NCI-H2227 (cell line): ENCODE measurements around the gene CCDC196.

Source experiments
- DNase-seq: peaks from one replicate; lab custom pipeline; 2025; ENCODE audit not compliant: unreplicated experiment; lab: John Stamatoyannopoulos, UW

CCDC196 gene, protein sequence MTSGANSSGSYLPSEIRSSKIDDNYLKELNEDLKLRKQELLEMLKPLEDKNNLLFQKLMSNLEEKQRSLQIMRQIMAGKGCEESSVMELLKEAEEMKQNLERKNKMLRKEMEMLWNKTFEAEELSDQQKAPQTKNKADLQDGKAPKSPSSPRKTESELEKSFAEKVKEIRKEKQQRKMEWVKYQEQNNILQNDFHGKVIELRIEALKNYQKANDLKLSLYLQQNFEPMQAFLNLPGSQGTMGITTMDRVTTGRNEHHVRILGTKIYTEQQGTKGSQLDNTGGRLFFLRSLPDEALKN

DNA sequence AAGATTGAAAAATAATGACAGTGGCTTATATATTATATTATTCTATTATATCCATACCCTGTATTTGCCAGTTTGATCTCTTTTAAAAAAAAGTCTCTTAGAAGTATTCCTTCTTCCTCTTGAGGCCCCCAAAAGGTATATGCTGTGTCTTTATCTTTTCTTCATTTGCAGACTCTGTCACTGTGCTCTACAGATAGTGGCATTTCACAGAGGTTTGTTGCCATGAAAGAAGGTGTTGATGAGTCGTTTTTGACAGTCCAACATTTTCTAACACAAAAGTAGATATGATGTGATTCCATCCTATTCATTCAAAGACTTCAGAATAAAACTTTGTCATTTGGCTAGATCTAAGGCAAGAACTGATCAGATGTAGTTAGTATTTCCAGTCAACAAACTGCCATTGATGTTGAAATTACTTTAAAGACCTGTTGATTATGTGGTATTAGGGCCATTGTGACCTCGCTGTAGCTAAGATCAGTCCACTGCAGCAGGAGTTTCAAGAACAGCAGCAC lies at the start of gene CCDC196:
Gene CCDC196, plus strand, starts transcription at position 462 of the 512 bp plus-strand sequence. CDS start 132 bp downstream, outside the sequence.
- DNase-seq = no peak

DNA sequence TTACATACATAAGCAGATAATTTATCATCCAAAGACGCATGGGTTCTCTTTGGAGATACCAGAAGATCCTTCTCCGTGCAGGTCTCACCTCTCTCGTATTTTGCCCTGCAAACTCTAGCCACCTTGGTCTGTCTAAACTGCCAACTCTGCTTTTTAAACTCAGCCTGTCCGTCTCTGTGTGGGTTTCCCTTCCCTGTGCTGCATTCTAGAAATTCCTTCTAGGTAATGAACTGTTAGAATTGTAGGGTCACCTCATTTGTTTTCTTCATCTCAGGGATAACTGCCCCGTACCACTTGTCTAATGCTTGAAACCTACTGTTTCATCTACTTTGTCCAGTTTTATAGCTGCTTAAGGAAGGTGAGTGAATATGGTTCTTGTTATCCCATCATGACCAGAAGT lies 45.4 kb upstream of the CCDC196 start:
- no peak for DNase-seq

DNA sequence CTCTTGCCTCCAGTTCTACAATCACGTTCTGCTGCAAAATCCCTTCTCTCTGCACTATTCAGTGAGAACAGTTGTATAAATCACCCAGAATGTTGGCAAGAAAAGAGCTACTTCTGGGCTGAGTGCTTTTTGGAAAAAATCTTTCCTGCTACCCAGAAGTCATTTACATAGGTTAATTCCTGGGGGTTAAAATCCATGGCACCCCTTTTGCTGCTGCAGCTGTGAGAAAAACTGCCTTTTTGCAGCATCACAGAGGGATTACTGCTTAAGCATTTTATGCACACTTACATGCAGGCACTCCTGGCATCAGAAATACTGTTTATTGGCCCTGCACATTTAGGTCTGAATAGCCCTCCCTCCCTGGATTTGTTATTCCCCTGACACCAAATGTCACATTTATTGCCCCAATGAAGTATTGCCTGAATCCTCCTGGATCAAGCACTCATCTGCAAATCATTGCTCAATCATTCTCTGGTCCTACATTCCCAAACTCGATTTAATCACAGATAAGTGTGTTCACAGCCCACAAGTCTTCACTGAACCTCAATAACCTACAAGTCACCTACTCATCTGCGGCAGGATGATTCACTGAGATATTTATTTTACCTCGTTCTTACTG lies 43.1 kb upstream of the CCDC196 start:
- DNase-seq = no peak

DNA sequence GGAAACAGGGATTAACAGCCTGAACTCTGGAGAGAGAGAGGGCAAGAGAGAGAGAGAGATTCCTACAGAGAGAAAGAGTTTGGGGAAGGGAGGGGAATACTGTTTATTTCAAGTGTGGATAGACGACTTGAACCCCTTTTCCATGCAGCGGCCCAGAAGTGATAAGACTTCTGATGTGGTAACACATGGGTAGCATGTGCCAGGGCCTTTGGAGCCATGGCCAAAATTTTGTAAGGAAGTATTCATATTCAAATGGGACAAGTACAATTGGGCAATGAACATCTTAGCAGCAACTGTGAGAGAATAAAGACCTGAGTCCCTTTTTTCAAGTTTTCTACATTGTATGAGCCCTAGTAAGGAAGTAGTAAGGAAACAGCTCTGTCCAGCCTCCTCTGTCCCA lies 42.4 kb upstream of the CCDC196 start:
- DNase-seq = no peak

DNA sequence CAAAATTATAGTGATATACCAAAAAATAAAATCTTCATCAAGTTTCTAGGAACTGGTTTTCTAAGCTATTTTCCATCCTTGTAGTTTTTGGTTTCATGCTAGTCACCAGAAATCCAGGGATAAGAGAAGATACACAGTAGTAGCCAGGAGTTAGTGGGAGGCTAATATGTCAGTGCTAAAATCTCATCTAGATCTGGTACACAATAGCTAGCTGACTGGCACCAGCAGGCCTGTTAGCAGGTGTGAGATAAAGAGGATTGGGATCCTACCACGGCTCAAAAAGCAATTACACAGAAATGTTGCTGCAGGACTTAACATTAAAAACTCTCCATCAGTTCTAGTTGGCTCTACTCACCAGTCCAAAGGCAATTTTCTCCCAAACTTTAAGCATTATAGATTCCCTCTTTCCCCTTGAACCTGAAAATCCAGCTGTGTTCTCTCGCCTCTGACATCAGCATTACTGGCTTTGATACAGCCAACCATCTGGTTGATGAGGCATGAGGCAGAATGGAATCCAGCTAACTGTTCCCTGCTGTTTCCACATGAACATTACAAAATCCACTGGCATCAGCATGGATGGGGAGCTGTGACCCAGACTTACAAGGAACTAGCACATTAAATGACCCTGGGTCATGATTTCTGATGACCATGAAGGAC lies 41.8 kb upstream of the CCDC196 start:
- DNase-seq = no peak

DNA sequence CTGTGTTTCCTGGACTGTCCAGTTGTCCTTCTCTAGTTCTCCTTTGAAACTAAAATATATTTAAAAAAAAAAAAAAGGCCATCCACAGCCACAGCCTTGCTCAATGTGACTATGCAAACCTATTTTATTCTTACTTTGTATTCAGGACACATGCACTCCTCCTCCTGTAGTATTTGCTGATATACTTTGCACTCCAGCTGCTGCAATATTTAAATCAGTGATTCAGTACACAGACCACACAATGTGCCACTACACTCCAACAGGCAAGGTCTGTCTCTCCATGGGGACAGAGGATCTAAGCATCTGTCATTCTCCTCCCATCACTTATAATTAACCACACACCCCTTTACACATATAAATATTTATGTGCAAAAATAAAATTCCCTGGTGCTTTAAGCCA lies 40.2 kb upstream of the CCDC196 start:
- DNase-seq = no peak

DNA sequence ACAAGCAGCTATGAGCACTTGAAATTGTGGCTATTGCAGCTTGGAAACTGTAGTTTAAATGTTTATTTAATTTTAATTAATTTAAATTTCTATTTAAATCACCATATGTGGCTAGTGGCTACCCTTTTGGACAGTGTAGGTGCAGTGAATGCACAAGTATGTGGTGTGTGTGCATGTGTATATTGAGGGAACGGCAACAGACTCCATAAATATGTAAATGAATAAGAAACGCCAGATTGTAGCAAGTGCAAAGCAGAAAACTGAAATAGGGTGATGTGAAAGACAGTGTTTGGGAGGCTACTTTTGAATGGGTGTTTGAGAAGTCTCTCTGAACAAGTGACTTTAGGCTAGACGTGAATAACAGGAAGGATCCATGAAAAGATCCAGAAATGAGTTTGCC lies 32.7 kb upstream of the CCDC196 start:
- no peak for DNase-seq

DNA sequence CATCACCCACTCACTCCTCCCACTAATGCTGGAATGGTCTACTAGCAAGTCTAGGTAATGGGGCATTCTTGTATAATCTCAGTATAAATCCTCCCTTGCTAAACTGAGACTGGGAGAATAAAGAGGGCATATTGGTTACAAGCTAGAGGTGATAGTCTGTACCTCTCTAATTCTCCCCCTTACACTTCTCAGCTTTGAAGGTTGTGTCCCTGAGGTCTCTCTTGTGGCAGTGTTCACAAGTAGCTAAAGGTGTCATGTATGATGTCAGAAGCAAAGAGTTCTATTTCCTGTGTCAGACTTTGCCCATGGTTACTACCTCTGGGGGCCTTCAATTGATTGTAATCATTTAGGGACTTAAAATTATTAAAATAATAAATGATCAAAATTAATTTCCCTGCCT lies 26.6 kb upstream of the CCDC196 start:
- no peak for DNase-seq

DNA sequence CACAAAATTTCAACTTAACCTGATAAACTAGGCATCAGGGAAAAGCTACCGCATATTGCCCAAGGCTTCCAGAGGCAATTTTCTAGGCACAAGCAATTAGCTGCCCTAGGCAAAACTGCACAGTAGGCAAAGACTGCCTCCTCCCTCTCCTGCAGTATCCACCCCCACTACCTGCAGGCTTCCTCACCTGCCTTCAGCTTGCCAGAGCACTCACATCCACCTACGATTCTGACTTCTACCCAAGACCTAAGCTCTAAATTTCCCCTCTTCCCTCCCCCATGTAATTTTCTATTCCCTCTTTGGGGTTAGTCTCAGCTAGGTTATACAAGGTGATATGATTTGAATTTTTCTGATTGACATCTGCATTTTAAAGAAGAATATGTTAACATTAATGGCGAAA lies 21.9 kb upstream of the CCDC196 start:
- DNase-seq = no peak

DNA sequence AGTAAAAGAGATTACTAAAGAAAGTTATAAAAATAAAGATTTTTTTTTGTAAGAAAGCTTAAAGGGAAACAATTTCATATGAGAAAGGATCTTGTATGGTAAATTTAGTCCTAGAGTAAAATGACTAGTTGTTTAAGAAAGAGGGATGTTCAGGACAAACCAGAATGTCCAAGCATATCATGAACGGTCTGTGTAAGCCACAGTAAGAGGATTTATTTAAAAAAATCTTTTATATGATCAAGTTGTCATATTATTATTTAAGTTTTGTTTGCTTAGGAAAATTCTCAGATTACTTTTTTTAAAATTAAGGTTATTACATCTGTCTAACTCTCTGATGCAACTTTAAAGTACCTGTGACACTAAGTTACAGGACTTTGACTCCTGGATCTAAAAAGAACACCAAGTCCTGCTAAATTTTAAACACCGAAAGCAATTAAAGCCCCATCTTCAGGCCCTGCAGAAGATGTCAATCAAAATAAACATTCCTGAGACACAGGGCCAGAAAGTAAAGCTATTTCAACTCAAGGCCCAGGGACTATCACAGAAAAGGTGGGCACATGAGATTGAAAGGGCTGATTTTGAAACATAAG lies 17.3 kb upstream of the CCDC196 start:
- DNase-seq = no peak

DNA sequence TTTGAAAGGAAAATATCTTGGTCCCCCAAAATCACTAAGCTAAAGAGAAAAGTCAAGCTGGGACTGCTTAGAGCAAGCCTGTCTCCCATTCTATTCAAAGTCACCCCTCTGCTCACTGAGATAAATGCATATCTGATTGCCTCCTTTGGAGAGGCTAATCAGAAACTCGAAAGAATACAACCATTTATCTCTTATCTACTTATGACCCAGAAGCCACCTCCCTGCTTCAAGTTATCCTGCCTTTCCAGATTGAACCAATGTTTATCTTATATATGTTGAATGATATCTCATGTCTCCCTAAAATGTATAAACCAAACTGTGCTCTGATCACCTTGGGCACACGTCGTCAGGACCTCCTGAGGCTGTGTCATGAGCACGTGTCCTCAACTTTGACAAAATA lies 14.6 kb upstream of the CCDC196 start:
- DNase-seq = no peak

DNA sequence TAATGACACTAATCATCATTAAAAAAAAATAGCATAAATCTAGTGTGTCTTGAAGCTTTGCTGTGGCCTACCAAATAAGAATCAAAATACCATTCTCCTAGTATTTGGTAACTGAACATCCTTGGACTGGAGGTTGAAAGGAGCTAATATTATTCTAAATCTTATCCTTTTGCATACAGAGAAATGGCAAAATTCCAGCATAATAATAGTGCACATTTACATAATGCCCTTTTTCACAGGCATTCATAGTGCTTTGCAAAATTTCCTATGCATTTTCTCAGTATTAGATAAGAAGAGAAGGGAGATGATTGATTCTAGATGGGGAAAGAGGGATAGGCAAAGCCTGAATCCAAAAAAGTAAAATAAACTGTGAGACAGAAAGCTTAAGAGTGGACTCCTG lies 13.9 kb upstream of the CCDC196 start:
- DNase-seq = no peak

DNA sequence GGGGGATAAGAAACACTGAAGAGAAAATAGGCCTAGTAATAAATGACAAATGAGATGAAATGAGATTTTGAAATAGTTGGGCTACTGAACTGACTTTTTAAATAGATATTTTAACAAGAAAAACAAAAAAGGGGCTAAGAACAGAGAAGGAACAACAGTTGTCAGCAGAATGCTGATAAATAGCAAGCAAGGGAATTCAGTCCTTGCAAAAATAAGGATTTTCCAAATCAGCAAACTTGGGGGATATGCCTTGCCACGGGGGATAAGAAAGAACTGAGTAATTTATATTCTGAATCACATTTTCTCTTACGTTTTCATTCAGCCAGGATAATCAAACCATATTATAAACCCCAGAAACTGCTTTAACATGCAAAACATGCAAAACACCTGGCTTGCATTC lies 12.9 kb upstream of the CCDC196 start:
- no peak for DNase-seq

DNA sequence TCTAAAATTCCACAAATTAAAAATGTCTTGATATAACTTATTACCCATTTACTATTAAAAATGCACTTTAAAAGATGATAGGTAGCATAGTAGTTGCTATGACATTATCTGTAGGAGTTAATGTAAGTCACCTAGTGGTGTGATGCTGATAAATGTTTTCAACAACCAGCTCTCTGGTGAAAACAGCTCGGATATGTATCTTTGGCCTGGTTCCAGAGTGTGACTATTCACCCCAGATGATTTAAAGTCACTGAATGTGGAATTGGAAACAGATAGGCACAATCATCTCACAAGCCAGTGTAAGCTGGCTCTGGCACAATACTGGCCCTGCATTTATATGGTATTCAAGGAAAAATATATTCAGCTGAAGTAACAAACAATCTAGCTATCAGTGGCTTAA lies 9.2 kb upstream of the CCDC196 start:
- no peak for DNase-seq

DNA sequence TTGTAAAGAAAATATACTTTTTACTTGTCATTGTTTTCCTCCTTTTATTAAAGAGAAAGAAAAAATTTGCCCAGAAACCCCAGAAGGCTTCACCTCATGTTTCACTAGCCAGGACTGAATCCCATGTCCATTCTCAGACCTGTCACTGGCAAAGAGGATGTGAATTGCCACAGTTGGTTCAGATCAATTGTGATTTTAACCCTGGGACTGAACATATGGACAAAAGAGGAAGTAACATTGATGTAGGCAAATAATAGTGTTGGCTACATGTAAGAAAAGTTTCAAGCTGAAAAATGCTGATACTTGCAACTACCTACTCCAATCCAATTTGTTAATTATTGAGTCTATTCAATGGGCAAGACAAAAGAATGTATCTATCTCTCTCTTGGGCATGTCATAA lies 8.6 kb upstream of the CCDC196 start:
- no peak for DNase-seq

DNA sequence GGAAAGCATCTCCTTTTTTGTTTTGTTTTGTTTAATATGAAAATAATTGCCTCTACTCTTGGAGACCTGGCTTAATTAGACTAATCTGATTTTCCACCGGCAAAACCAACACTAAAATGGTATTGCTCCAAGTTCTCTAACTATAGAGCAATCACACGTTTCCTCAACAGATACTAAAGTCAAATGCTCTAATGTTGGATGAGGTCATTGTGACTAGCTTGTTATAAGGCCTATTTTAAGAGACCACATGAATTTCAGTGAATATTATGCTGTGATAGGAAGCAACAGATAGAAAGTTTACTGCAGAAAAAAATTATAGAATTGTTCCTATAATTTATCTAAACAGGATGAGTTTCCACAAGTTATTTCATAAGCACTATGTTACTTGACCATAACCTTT lies 3.3 kb upstream of the CCDC196 start:
- no peak for DNase-seq

DNA sequence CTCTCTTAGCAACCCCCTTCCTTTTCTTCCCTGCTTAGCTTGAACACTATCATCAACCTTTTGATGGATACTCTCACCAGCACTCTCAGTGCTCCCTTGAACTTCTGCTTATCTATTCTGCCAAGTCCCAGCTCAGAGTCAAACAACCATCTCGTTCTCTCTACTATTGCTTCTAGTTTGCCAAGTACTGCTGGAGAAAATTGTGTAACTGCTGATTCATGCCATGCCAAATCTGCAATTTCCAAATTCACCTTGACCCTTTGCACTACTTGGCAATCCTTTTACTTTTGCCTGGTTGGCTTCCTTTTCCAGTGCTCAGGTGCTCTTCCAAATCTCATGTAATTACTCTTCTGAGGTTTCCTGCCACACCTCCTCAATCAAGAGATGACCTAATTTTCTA lies 2.8 kb upstream of the CCDC196 start:
- no peak for DNase-seq

DNA sequence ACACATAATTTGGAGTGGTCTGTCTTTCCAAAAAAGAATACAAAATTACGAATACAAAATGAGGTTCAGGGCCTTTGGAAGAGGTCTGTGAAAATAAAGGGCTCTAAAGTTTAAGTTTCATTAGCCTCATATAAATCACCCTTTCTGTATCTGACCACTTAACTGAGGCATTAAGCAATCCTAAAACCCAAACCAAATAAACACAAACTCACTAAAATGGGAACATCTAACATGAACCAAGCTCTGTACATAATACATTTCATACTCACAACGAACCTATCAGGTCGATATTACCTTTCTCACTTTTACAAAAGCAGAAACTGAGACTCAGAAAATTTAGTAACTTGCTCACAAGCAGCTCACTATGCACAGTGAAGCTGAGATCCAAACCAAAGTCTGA lies 1.1 kb upstream of the CCDC196 start:
- DNase-seq = no peak

DNA sequence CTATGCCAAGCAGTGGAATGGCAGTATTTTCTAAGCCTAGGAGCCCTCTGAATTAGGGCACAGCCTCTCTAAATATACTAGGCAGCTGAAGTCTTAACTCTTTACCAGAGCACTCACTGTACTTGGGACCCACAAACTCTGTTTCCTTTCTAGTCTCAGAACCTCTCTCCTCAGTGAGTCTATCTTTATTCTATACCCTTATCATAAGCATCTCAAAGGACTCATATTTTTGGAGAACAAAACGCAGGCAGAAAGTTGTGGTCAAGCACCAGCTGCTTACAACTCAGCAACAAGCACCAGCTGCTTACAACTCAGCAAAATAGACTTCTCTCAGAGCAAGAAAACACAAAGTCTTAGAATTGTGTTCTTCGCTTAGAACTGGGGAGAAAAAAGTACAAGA lies 993 bp downstream of the CCDC196 start:
- no peak for DNase-seq

DNA sequence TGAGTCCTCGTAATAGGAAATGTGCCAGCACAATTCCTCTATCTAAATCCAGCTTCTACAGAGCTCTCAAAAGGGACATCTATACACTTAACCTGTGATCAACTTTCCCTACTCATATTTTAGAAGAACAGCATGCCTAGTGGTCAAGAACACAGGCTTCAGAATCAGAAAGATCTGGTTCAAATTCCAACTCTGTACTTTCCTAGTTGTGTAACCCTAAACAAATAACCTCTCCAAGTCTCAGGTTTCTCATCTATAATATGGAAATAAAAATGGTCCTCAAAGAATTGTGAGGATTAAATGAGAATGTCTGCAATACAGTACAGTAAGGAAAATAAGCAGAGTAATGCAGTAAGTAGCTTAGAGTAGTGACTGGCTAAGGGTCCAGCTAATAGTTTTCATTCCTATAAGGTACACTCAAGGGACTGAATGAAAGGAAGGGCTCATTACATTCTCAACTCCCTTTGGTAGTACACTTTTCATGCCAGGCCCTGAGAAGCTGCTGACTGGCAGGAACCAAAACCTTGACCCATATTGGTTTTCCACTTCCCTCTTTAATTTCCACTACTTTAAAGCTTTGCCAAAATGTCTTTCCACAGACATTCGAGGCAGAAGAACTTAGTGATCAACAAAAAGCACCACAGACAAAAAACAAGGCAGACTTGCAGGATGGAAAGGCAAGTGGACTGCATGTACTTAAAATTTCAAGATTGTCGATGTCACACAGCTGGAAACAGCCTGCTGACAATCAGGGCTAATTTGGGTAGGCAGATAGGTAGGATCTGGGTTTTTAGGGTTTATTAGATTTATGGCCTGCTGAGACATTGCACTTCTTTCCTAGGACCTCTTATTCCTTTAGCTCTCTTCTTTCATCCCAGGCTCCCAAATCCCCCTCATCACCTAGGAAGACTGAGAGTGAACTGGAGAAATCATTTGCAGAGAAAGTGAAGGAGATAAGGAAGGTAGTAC lies 4.3 kb downstream of the CCDC196 start:
- no peak for DNase-seq

DNA sequence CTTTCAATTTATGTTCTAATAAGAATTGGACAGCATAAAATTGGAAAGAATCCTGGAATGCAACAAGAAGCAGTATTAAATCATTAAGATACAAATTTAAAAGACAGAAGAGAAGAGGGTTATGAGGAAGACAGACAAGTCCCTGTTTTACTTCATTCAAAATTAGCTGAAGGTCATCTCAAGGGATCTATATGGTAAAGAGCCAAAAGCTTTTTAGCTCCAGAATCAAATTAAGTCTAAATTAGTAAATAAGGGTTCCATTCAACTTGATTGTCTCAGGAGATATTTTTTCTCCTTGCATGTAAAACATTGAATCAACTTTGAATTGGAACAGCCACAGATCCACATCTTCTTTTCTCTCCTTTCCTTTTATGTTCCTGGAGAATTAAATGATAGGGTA lies 7.6 kb downstream of the CCDC196 start:
- no peak for DNase-seq
